Measurements from ENCODE around the gene MED15.

DNA sequence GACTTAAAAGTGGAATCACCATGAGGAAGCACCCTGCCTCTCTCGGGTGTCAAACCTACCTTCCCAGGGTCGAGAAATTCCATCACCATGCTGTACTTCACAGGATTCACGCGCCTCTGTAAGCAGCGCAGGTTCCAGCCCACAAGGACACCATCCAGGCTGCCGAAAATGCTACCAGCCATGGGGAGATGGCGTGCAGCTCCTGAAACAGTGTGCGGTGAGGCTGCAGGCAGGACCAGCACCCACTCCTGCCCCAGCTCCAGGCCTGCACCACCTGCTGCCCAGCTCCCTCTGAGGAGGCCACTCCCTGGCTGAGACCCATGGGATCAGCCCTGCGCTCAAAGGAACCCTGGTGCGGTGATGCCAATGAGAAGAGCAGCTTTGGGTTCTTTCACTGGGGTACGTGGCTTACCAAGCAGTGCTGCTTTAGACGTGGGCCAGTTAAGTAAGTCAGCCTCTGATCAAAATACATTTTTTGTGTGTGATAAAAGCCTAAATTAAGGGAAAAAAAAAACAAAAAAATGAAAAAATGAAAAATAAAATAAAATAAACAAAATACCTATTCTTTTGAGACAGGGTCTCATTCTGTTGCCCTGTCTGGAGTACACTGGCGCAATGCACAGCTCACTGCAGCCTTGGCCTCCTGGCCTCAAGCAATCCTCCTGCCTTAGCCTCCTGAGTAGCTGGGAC lies 115.4 kb downstream of the MED15 start:
- TF ChIP-seq, protein P1, sequence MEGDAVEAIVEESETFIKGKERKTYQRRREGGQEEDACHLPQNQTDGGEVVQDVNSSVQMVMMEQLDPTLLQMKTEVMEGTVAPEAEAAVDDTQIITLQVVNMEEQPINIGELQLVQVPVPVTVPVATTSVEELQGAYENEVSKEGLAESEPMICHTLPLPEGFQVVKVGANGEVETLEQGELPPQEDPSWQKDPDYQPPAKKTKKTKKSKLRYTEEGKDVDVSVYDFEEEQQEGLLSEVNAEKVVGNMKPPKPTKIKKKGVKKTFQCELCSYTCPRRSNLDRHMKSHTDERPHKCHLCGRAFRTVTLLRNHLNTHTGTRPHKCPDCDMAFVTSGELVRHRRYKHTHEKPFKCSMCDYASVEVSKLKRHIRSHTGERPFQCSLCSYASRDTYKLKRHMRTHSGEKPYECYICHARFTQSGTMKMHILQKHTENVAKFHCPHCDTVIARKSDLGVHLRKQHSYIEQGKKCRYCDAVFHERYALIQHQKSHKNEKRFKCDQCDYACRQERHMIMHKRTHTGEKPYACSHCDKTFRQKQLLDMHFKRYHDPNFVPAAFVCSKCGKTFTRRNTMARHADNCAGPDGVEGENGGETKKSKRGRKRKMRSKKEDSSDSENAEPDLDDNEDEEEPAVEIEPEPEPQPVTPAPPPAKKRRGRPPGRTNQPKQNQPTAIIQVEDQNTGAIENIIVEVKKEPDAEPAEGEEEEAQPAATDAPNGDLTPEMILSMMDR (IDR thresholded peaks at IDR 0.05): no peak
- no peak for TF ChIP-seq POLR2A (IDR thresholded peaks at IDR 0.05)

Measured in lower leg skin (tissue), 3 donors.